Measurements from ENCODE around the gene RAP2A. TPM values are rescaled to one million over a fixed set of nuclear protein-coding genes. Genes with fewer than 3 reads are reported as not detected.

The RAP2A gene
- total RNA-seq, 1 experiment from 2014 or later = 27.8 TPM

DNA sequence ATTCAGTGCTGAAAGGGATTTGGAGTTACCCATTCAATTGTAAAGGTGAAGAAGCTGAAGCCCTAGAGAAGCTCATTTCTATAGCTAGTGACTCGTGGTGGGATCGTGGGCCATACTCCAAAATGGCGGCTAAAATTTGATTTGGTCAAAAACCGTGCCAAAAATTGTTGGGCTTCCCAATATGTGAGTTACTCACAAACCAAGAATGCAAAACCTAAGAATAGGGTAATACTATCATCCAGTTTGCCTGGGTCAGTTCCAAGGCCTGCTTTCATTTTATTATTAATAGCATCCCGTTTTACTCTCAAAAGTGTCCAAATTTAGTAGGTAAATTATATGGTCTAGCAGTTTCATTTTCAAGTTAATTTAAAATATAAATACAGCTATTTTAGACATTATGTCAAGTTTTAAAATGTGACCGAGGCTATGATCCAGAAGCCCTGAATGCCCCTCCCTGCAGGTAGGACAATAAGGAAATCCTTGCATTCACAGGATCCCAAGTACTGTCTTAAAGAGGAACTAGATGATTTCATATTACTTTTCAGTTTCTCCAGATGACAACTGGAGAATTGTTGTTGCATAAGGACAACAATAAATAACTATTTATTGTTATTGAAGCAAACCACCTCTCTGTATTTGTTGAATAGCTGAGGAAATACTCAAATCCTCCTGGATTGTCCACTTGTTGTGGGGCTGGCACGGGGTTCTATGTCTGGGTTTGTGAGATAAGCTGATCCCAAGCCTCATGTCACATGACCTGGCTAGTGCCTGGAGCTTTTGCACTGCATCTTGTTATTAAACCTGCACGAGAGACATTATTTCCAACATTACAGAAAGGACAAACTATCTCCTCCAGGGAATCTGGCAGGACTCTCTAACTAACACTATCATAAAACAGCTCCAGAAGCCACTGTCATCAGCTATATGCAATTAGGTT, 11.6 kb upstream of the RAP2A start:
- DNase-seq (ENCODE audit: low read depth) = peak; percentile 11

DNA sequence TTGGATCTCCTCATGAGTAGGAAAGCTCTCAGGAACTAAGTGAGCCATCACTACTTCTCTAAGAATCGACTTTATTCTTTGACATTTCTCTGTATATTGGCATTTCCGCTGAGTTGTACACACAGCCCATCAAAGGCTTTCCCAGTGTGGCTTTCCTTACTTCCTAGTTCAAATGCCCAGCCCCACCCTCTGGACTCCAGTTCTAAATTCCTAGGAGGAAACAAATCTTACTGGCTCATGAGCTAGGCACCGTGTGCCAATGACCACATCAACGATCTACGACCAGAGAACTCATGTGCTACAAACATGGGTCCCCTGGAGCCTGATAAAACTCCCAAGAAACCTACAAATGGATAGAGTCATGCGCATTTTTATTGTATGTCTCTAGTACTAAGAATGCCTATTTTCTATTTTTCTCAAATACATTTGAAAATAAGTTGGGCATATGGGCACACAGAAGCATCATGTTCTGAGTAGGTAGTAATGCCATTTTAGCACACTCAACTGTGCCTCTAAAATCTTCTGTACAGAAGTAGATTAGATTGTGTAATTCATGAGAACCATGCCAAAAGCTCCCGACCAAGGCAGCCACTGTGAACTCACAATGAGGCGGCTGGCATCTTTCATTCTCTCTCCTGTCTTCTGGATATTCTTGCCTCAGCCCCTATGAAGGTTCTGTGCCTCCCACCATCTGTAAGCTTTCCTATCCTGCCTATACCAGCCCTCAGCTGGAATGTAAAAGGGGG, 10.5 kb upstream of the RAP2A start:
- DNase-seq (ENCODE audit: low read depth) = no peak

DNA sequence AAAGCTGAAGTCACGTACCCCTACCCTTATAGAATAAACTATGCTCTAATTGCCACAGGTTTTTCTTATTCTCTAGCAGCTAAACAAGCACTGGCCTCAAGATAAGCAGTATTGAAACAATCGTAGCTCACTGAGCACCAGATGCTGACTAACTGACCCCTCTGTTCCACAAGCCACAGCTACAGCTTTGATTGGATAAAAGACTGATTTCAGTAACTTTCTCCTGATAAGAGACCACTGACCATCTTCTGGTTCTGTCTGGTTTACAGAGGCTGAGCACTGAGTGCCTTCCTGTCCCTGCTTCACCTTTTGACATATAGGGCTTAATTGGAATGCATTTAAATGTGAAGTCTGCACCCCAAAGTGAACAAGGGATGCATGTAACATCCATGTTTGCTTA, 8.4 kb upstream of the RAP2A start:
- DNase-seq (ENCODE audit: low read depth) = no peak

DNA sequence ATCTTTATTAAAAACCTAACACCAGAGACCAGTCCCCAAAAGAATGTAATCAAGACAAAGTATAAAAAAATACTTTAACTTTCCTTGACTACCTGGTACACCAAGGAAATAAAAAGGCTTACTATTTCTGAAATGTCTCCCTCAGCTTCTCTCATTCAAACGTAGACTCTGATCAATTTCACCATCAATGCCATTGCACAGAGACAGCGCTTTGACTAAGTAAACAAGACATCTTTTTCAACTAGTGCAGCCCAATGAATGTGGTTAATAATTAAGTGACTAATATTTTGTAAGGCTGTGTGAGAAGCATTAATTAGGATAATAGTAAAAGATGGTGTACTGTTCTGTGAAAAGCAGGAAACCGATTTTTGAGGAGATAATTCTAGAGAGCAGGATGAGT, 7.3 kb upstream of the RAP2A start:
- no peak for DNase-seq (ENCODE audit: low read depth)

DNA sequence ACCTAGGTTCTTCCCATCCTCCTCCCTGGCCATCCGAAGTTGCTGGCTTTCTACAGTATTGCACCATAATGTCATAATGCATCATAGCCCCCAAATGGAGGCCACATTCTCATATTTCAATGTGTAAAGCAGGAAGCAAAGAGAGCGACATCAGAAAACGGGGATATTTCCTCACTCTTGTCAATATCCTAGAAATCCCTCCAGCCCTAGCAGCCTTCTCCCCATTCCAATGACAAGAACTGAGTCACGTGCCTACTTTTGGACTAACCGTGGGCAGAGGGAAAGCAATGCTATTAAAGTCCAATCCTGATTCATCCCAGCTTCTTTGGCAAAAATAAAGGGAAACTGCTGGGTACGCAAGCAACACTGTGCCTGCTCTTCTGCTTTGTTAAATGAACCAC, 4.3 kb upstream of the RAP2A start:
- DNase-seq (ENCODE audit: low read depth) = peak; percentile 28

DNA sequence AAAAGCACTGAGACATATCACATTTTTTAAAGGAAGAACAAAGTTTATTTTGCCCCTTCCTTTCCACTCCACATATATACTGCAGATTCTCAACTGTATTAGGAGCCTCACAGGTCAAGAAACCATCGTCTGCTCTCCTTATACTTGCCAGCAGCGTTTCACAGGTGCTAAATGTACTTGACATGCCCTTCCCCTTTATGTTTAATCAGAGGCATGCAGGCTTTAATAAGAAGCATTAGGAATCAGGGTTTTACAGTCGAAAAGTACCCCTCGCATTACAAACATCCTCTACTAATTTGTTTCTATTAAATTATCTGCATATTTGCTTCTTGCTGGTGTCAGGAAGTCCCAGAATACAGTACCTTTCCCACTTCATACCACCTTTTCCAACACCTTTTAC, 3.7 kb upstream of the RAP2A start:
- DNase-seq (ENCODE audit: low read depth) = no peak

DNA sequence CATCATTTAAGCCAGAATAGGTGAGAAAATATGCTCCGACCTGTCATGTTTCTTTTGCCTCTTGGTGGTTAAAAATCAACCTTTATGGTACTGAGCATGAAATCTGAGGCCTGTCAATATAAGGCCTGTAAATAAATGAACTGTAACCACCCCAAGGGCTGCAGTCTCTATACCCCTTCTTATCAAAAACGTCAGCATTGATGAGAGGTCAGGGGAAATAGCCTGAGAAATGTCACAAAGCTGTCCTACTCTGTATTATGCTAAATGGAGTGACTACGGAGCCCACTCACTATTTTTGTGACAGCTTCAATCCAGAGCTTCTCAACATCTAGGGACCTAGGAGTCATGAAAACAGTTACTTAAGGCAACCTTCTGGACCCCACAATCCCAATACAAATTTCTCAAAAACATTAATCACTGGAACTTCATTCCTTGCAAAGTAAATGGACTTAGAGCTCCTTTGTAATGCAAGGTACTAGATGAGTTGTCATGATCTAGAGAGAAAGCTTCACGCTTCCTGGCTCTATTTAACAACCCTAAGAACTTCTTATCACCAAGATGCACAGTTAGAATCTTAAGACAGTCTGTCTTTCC, 2.7 kb upstream of the RAP2A start:
- DNase-seq (ENCODE audit: low read depth) = no peak

DNA sequence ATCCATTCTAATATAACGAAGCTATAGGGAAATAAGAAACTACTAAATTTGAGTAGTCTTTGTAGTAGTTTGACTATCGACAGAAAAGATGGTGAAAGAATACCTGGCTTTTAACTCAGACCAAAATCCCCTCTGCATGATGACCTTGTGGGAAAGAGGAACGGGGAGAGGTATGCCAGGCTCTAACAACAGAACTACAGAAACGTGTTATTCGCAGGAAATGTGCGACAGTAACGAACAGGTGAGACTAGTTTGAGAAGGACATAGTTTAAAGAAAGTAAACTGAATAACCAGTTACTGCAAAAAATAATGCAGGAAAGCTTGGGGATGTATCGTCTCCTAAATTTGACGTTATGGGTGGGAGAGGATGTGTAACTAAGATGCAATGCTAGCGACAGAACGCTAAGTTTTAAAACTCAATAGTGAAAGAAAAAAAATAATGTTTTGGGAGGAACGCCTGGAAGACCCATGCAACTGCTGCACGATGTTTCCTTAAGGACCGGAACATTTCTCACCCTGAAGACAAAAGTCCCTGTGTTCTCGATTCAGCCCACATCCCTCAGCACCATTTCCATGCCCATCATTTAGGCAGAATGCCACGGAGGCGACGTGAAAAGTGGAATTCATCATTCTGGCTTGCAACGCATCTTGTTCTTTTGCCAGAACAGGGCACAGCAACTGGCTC, 1.6 kb upstream of the RAP2A start:
- DNase-seq (ENCODE audit: low read depth) = no peak

DNA sequence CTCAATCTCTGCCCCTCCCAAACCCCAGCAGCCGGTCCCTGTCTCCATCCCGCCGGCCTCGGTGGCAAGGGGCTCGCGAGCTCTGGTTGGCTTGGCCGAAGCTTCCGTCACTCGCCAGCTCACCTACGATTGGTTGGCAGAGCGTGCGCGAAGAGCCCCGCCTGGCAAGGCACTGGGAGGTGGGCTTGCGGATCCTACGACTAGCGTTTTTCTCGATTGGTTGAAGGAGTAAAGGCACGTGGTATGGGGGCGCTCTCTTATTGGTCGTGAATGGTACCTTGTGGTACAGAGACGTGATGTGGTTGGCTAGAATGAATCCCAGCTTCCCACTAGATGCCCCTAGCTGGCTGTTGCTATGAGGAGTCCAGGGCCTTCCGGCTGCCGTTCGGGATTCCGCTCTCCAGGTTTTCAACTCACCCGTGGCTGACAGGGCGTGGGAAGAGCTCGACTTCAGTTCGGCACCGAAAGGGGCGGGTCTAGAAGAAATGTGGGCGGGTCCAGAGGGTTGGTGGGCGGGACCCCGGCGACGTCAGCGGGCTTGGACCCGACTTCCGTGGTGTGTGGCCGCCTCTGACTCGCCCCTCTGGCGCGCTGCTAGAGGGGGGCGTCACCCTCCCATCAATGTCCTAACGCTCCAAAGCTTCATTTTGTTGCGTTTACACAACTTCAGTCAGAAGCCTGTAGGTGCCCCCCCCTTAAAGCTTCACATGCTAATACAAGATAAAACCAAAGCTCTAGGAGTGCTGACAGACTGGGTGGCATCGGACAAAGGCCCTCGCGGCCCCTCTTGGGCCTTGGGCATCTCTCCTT, 847 bp upstream of the RAP2A start:
- DNase-seq (ENCODE audit: low read depth) = peak; percentile 100

DNA sequence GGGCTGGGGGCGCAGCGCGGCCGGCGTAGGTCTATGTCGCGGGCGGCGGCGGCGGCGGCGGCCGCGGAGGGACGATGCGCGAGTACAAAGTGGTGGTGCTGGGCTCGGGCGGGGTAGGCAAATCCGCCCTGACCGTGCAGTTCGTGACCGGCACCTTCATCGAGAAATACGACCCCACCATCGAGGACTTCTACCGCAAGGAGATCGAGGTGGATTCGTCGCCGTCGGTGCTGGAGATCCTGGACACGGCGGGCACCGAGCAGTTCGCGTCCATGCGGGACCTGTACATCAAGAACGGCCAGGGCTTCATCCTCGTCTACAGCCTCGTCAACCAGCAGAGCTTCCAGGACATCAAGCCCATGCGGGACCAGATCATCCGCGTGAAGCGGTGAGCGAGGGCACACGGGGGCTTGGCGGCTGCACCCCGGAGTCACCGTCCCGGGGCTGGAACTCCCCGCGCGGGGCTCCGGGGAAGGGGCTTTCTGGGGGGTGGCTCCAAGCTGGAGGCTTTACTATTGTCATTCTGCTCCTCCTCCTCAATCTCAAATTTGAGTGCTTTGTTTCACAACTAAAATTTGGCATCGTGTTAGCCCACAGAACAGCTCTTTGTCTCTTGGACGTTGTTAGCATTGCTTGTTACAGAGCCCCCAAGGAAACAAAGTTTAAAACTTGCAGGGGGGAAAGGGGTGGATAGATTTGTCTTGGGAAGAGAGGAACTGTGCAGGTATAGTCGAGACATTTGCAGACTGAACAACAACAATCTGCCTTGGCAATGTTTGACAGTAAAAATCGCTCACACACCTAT, 630 bp downstream of the RAP2A start:
- peak; percentile 39 for DNase-seq (ENCODE audit: low read depth)

DNA sequence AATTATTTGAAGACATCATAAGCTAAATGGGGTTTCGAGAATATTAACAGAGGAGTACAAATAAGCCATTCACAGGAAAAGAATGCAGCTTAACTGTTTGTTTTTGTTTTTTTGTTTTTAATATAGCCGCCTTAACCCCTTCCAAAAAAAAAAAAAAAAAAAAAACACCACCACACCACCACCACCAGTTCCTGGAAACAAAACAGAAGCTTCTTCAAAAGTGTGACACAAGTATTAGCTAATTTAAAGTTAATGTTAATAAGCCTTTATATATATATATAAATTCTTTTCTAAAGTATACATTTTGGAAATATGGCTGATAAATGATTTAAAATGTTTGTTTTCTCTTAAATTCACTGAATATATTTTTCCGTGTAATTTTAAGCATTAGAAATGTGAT, 1.4 kb downstream of the RAP2A start:
- DNase-seq (ENCODE audit: low read depth) = no peak

DNA sequence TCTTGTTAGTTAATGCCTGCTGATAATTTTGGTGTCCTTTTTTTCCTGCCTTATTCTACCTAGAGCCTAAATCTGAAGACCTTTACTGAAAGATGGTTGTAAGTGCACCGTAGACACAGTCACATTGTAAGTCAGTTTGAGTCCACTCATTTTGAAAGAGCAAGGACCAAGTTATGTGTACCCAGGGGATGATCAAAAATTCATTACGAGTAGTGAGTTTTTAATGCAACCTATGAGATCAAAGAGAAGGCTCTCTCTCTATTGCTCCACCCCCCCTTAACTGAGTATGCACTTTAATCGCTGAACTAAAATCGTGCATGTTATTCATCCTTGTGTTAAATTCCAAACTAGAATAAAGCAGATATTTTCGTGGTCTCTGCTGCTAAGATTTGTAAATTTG, 1.8 kb downstream of the RAP2A start:
- no peak for DNase-seq (ENCODE audit: low read depth)

DNA sequence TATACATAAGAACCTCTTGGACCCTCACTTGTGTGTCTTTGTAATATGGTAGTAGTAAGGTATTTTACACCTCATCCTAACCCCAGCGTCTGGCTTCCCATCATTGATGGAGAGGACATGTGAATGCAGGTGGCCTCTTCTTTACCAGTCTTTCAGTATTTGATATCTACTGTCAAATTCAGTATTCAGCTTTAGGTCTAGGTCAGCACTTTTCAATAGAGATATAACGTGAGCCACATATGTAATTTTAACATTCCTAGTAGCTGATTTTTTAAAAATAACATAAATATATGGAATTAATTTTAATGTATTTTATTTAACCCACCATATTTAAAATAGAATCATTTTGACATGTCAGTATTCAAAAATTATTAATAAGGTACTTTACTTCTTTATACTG, 2.9 kb downstream of the RAP2A start:
- no peak for DNase-seq (ENCODE audit: low read depth)

DNA sequence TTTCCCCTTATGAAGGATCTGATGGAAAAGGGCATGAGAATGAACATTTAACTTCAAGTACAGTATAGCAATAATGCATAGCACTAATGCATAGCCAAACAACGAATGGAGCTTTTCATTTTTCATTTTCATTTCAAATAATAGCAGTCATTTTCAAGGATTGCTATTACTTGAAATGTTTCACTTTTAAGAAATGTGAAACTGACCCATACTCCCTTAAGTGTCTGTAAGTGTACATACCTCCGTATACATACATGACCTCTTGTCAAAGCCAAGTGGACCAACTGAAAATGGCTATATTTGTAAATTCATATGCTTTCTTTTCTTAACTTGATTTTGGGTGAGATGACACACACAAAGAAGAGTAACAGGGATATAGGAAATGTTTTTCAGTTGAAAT, 3.8 kb downstream of the RAP2A start:
- DNase-seq (ENCODE audit: low read depth) = no peak

DNA sequence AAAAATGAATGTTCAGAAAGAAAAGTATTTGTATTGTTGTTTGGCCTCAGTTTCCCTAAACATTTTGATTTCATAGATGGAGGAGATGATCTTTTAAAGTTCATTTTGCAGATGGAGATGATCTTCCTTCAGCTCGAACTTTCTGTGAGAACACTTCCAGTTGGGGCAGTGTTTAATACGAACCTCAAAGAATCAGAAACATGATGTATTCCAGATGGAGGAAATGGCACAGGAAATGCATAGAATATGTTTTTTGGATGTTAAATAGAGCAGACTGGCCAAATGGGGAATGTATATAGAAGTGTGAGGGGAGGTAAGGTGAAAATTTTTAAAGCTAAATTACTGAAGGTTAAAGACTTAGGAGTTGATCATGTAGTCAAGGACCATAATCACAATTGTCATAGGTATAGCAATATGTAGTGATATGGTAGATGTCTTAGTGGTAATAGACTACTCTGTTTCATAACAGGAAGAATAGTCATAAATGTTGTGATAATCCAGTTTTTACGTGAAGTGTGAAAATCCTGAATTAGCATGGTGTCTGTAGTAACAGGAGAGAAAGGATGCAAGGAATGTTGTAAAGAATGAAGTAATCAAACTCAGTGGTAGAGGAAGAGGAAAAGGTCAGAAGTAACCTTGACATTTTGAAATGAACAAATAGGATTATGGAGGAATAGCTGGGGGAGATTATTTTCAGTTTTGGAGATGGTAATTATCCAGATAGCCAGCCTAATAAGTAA, 5.1 kb downstream of the RAP2A start:
- DNase-seq (ENCODE audit: low read depth) = no peak

DNA sequence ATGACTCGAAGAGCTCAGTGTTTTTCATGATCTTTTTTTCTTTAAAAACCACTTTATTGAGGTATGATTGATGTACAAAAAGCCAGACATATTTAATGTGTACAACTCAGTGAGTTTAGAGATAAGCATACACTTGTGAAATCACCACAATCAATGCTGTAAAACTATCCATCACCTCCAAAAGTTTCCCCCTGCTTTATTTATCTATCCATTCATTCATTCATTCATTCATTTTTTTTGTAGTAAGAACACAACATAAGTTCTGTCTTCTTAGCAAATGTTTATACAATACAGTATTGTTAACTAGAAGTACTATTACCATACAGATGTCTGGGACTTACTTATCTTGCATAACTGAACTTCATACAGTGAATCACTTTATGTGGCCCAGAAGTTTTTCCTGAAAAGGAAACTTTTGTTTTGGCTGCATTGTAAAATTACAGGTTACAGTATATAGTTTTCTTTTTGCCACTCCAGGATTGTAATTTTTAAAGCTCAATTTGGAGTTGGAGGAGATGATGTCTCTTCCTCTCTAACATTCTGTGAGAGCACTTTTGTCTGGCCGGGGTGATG, 6.7 kb downstream of the RAP2A start:
- no peak for DNase-seq (ENCODE audit: low read depth)

DNA sequence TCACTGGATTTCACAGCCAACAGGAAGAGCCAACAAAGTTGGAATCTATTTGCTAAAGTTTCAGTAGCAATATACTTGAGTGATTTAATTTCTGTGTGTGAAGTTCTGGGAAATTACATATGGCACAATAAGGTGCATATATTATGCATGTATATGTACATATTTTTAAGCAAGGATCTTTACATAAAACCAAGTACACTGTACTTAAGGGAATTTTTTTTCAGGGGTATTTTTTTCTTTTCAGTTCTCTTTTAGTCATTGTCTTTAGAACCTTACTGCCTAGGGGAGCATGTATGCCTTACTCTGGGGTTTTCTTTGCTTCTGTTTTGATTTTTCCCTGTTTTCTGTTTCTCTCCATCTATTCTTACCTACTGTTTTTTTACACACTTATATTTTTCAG, 7.4 kb downstream of the RAP2A start:
- no peak for DNase-seq (ENCODE audit: low read depth)

DNA sequence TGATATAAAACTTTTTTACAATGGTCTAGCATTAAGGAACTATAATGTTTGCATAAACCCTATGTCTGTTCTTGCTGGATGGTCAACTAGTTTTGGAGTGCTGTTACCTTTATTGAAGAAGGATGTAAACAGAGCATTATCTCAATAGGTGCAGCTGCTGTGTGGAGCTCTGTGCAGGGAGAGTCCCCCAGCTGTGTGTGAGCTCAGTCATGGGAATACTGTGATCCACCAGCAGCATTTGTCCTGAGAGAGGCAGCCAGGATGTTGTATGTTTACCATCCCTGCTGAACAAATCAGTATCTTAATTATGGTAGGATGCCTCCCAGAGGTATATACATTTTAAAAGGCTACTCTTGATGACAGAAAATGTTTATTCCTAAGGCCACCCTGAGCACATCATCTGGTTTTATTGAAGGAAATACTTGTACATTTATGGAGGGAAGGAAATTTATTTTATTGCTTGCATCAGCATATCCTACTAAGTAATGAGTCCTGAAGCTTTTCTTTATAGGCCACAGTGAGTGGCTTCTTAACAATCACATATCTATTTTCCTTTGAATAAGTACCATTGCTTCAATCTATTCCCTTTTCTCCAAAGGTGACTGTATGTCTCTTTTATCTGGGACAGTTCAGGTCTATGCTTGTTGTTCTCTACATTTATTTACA, 11.7 kb downstream of the RAP2A start:
- DNase-seq (ENCODE audit: low read depth) = no peak

Measured in HT1080 (cell line).